Superior temporal gyrus (tissue), 1 donor: ENCODE measurements around the gene TBC1D24.
A peak's percentile ranks its signal among the peaks of the same experiment; 100 is the strongest.

Source experiments
- DNase-seq: peaks from one replicate; pipeline ENCODE4 v3.0.0-alpha.2; 2016; ENCODE audit errors: extremely low spot score

The TBC1D24 gene

GRCh38 chr16:2450535-2450934 lies 24.4 kb upstream of the TBC1D24 start:
- DNase-seq = peak; percentile 72

GRCh38 chr16:2450975-2451381 lies 23.9 kb upstream of the TBC1D24 start:
- DNase-seq = no peak

- no peak for DNase-seq
Measured at GRCh38 chr16:2451851-2452320, 23.0 kb upstream of the TBC1D24 start.

- no peak for DNase-seq
Measured at GRCh38 chr16:2452650-2453049, 22.3 kb upstream of the TBC1D24 start.

GRCh38 chr16:2455081-2455845 lies 19.7 kb upstream of the TBC1D24 start:
- no peak for DNase-seq

GRCh38 chr16:2456551-2457153 lies 18.3 kb upstream of the TBC1D24 start:
- no peak for DNase-seq

GRCh38 chr16:2457267-2457666 lies 17.7 kb upstream of the TBC1D24 start:
- no peak for DNase-seq

GRCh38 chr16:2457946-2458345 lies 17.0 kb upstream of the TBC1D24 start:
- no peak for DNase-seq

- DNase-seq = no peak
Measured at GRCh38 chr16:2458887-2459646, 15.9 kb upstream of the TBC1D24 start.

- peak; percentile 95 for DNase-seq
Measured at GRCh38 chr16:2459647-2460390, 15.1 kb upstream of the TBC1D24 start, which contains the start of gene TEDC2. TSS of gene TEDC2 (plus strand) at chr16:2460109. CDS start at chr16:2460145, 36 bp downstream.

GRCh38 chr16:2460391-2460713 lies 14.6 kb upstream of the TBC1D24 start:
- no peak for DNase-seq

GRCh38 chr16:2460916-2461315 lies 14.0 kb upstream of the TBC1D24 start:
- DNase-seq = no peak

- no peak for DNase-seq
Measured at GRCh38 chr16:2462031-2462866, 12.7 kb upstream of the TBC1D24 start.

GRCh38 chr16:2464333-2464732 lies 10.6 kb upstream of the TBC1D24 start:
- no peak for DNase-seq

- DNase-seq = no peak
Measured at GRCh38 chr16:2465653-2466415, 9.1 kb upstream of the TBC1D24 start.

GRCh38 chr16:2466667-2467527 lies 8.0 kb upstream of the TBC1D24 start:
- no peak for DNase-seq

GRCh38 chr16:2467528-2468232 lies 7.2 kb upstream of the TBC1D24 start:
- DNase-seq = no peak

GRCh38 chr16:2468233-2468724 lies 6.6 kb upstream of the TBC1D24 start:
- no peak for DNase-seq
